ENCODE data around the gene AMH. TPM values are rescaled to one million over a fixed set of nuclear protein-coding genes. Genes with fewer than 3 reads are reported as not detected.

Gene AMH
- total RNA-seq, 2 experiments from 2014 or later, result 14.8 to 49.7 TPM

Small RNA genes lying within 50 kb of the gene (microRNA-seq; reads per million reads assigned to microRNA genes)
- not detected for gene MIR1227 (ENCODE audit: borderline replicate concordance)
- gene MIR4321 (ENCODE audit: borderline replicate concordance), result not detected

Small RNA genes lying within 50 kb of the gene (small RNA-seq; reads per million reads assigned to genes)
- gene MIR1227, result not detected

Other genes starting within 250 kb of the AMH start
- gene BTBD2, start 233.6 kb upstream of the AMH start, total RNA-seq (2014; rRNA removed; shearing (Covaris generic)), result 41.9 and 53.9 TPM in 2 replicates
- gene BTBD2, start 233.6 kb upstream of the AMH start, total RNA-seq (2022), result 91.6 and 109 TPM in 2 replicates
- 97.0 and 115 TPM in 2 replicates for gene MKNK2, start 198.1 kb upstream of the AMH start, total RNA-seq (2014; rRNA removed; shearing (Covaris generic))
- gene MKNK2, start 198.1 kb upstream of the AMH start, total RNA-seq (2022), result 200 and 225 TPM in 2 replicates
- gene MOB3A, start 153.0 kb upstream of the AMH start, total RNA-seq (2014; rRNA removed; shearing (Covaris generic)), result 41.7 and 54.6 TPM in 2 replicates
- gene MOB3A, start 153.0 kb upstream of the AMH start, total RNA-seq (2022), result 87.5 and 111 TPM in 2 replicates
- 11.2 and 12.9 TPM in 2 replicates for gene IZUMO4, start 152.4 kb upstream of the AMH start, total RNA-seq (2014; rRNA removed; shearing (Covaris generic))
- gene IZUMO4, start 152.4 kb upstream of the AMH start, total RNA-seq (2022), result 6.1 and 7.3 TPM in 2 replicates
- 56.6 and 80.0 TPM in 2 replicates for gene AP3D1, start 97.8 kb upstream of the AMH start, total RNA-seq (2014; rRNA removed; shearing (Covaris generic))
- 95.0 and 99.8 TPM in 2 replicates for gene AP3D1, start 97.8 kb upstream of the AMH start, total RNA-seq (2022)
- gene DOT1L, start 85.4 kb upstream of the AMH start, total RNA-seq (2014; rRNA removed; shearing (Covaris generic)), result 19.5 and 27.7 TPM in 2 replicates
- 86.0 and 88.3 TPM in 2 replicates for gene DOT1L, start 85.4 kb upstream of the AMH start, total RNA-seq (2022)
- gene PLEKHJ1, start 13.0 kb upstream of the AMH start, total RNA-seq (2014; rRNA removed; shearing (Covaris generic)), result 205 and 221 TPM in 2 replicates
- 122 and 129 TPM in 2 replicates for gene PLEKHJ1, start 13.0 kb upstream of the AMH start, total RNA-seq (2022)
- gene SF3A2, start 12.5 kb upstream of the AMH start, total RNA-seq (2014; rRNA removed; shearing (Covaris generic)), result 104 and 124 TPM in 2 replicates
- 206 and 207 TPM in 2 replicates for gene SF3A2, start 12.5 kb upstream of the AMH start, total RNA-seq (2022)
- 0.44 and 1.5 TPM in 2 replicates for gene JSRP1, start 7.1 kb downstream of the AMH start, total RNA-seq (2014; rRNA removed; shearing (Covaris generic))
- gene JSRP1, start 7.1 kb downstream of the AMH start, total RNA-seq (2022), result 13.8 and 15.9 TPM in 2 replicates
- not detected in 2 replicates for gene PEAK3, start 32.9 kb downstream of the AMH start, total RNA-seq (2014; rRNA removed; shearing (Covaris generic))
- gene PEAK3, start 32.9 kb downstream of the AMH start, total RNA-seq (2022), result 0.18 TPM in 1 of 2 replicates, not detected in the other
- gene LINGO3, start 58.8 kb downstream of the AMH start, total RNA-seq (2014; rRNA removed; shearing (Covaris generic)), result 0.33 and 0.38 TPM in 2 replicates
- gene LINGO3, start 58.8 kb downstream of the AMH start, total RNA-seq (2022), result 0.13 and 0.17 TPM in 2 replicates
- gene LSM7, start 79.3 kb downstream of the AMH start, total RNA-seq (2014; rRNA removed; shearing (Covaris generic)), result 288 and 321 TPM in 2 replicates
- gene LSM7, start 79.3 kb downstream of the AMH start, total RNA-seq (2022), result 164 and 170 TPM in 2 replicates
- gene SPPL2B, start 79.4 kb downstream of the AMH start, total RNA-seq (2014; rRNA removed; shearing (Covaris generic)), result 96.9 and 106 TPM in 2 replicates
- gene SPPL2B, start 79.4 kb downstream of the AMH start, total RNA-seq (2022), result 185 and 191 TPM in 2 replicates
- gene TMPRSS9, start 110.9 kb downstream of the AMH start, total RNA-seq (2014; rRNA removed; shearing (Covaris generic)), result 0.44 TPM in 1 of 2 replicates, not detected in the other
- gene TMPRSS9, start 110.9 kb downstream of the AMH start, total RNA-seq (2022), result 0.28 TPM in 1 of 2 replicates, not detected in the other
- gene TIMM13, start 178.3 kb downstream of the AMH start, total RNA-seq (2014; rRNA removed; shearing (Covaris generic)), result 55.4 and 60.0 TPM in 2 replicates
- gene TIMM13, start 178.3 kb downstream of the AMH start, total RNA-seq (2022), result 95.3 and 120 TPM in 2 replicates
- gene LMNB2, start 207.6 kb downstream of the AMH start, total RNA-seq (2014; rRNA removed; shearing (Covaris generic)), result 141 and 150 TPM in 2 replicates
- 113 and 117 TPM in 2 replicates for gene LMNB2, start 207.6 kb downstream of the AMH start, total RNA-seq (2022)
- gene GADD45B, start 226.8 kb downstream of the AMH start, total RNA-seq (2014; rRNA removed; shearing (Covaris generic)), result 98.4 and 102 TPM in 2 replicates
- gene GADD45B, start 226.8 kb downstream of the AMH start, total RNA-seq (2022), result 36.5 and 40.5 TPM in 2 replicates